ENCODE results near the gene HOXD12.
A peak's percentile ranks its signal among the peaks of the same experiment; 100 is the strongest.

HOXD12 gene

GRCh38 chr2:176126929-176127773 lies 27.6 kb downstream of the HOXD12 start:
- no peak for TF ChIP-seq POLR2AphosphoS5 (IDR thresholded peaks at IDR 0.05; ENCODE audit: low read depth, low read length)
- TF ChIP-seq TAF1 (IDR thresholded peaks at IDR 0.05; ENCODE audit: borderline replicate concordance, low read depth, low read length), result no peak
- FAIRE-seq (peak; percentile 64), DNase-seq (ENCODE audit: insufficient read length) (no peak)

- TF ChIP-seq TAF1 (IDR thresholded peaks at IDR 0.05; ENCODE audit: borderline replicate concordance, low read depth, low read length) (no peak), POLR2AphosphoS5 (IDR thresholded peaks at IDR 0.05; ENCODE audit: low read depth, low read length) (no peak), POLR2A (IDR thresholded peaks at IDR 0.05; ENCODE audit: low read depth, low read length) (no peak)
- FAIRE-seq (no peak), DNase-seq (ENCODE audit: insufficient read length) (no peak)
These were observed 28.1 kb downstream of the HOXD12 start for GRCh38 chr2:176127774-176128072.

GRCh38 chr2:176128172-176128981 lies 28.8 kb downstream of the HOXD12 start:
- FAIRE-seq (no peak), DNase-seq (ENCODE audit: insufficient read length) (no peak)
- no peak for TF ChIP-seq TAF1 (IDR thresholded peaks at IDR 0.05; ENCODE audit: borderline replicate concordance, low read depth, low read length)
- no peak for TF ChIP-seq POLR2A (IDR thresholded peaks at IDR 0.05; ENCODE audit: low read depth, low read length)
- no peak for TF ChIP-seq POLR2AphosphoS5 (IDR thresholded peaks at IDR 0.05; ENCODE audit: low read depth, low read length)

GRCh38 chr2:176128982-176129796 lies 29.6 kb downstream of the HOXD12 start, which contains the start of gene HOXD8:
TSS of gene HOXD8 (plus strand) at chr2:176129705. CDS start at chr2:176130367, 662 bp downstream.
- FAIRE-seq, result no peak
- TF ChIP-seq POLR2A (IDR thresholded peaks at IDR 0.05; ENCODE audit: low read depth, low read length), result no peak
- TF ChIP-seq POLR2AphosphoS5 (IDR thresholded peaks at IDR 0.05; ENCODE audit: low read depth, low read length), result no peak
- no peak for TF ChIP-seq TAF1 (IDR thresholded peaks at IDR 0.05; ENCODE audit: borderline replicate concordance, low read depth, low read length)
- DNase-seq (ENCODE audit: insufficient read length), result no peak

GRCh38 chr2:176129813-176130146 lies 30.2 kb downstream of the HOXD12 start:
- TF ChIP-seq POLR2AphosphoS5 (IDR thresholded peaks at IDR 0.05; ENCODE audit: low read depth, low read length) (no peak), POLR2A (IDR thresholded peaks at IDR 0.05; ENCODE audit: low read depth, low read length) (no peak), TAF1 (IDR thresholded peaks at IDR 0.05; ENCODE audit: borderline replicate concordance, low read depth, low read length) (no peak)
- DNase-seq (ENCODE audit: insufficient read length) (no peak), FAIRE-seq (no peak)

GRCh38 chr2:176130147-176130956 lies 30.8 kb downstream of the HOXD12 start:
- FAIRE-seq (no peak), DNase-seq (ENCODE audit: insufficient read length) (no peak)
- TF ChIP-seq POLR2AphosphoS5 (IDR thresholded peaks at IDR 0.05; ENCODE audit: low read depth, low read length), result no peak
- TF ChIP-seq TAF1 (IDR thresholded peaks at IDR 0.05; ENCODE audit: borderline replicate concordance, low read depth, low read length), result no peak
- no peak for TF ChIP-seq POLR2A (IDR thresholded peaks at IDR 0.05; ENCODE audit: low read depth, low read length)

- no peak for TF ChIP-seq POLR2A (IDR thresholded peaks at IDR 0.05; ENCODE audit: low read depth, low read length)
- TF ChIP-seq POLR2AphosphoS5 (IDR thresholded peaks at IDR 0.05; ENCODE audit: low read depth, low read length), result no peak
- no peak for TF ChIP-seq TAF1 (IDR thresholded peaks at IDR 0.05; ENCODE audit: borderline replicate concordance, low read depth, low read length)
- DNase-seq (ENCODE audit: insufficient read length), result no peak
- no peak for FAIRE-seq
These were observed 31.6 kb downstream of the HOXD12 start for GRCh38 chr2:176130957-176131847.

GRCh38 chr2:176131848-176132158 lies 32.2 kb downstream of the HOXD12 start:
- DNase-seq (ENCODE audit: insufficient read length) (no peak), FAIRE-seq (no peak)
- no peak for TF ChIP-seq TAF1 (IDR thresholded peaks at IDR 0.05; ENCODE audit: borderline replicate concordance, low read depth, low read length)
- no peak for TF ChIP-seq POLR2A (IDR thresholded peaks at IDR 0.05; ENCODE audit: low read depth, low read length)
- TF ChIP-seq POLR2AphosphoS5 (IDR thresholded peaks at IDR 0.05; ENCODE audit: low read depth, low read length), result no peak

GRCh38 chr2:176132205-176133171 lies 32.9 kb downstream of the HOXD12 start:
- TF ChIP-seq POLR2AphosphoS5 (IDR thresholded peaks at IDR 0.05; ENCODE audit: low read depth, low read length) (no peak), TAF1 (IDR thresholded peaks at IDR 0.05; ENCODE audit: borderline replicate concordance, low read depth, low read length) (no peak), POLR2A (IDR thresholded peaks at IDR 0.05; ENCODE audit: low read depth, low read length) (no peak)
- DNase-seq (ENCODE audit: insufficient read length), result no peak
- no peak for FAIRE-seq
